Osteoblast (primary cell): ENCODE results near the gene CTBP2. TPM values are rescaled to one million over a fixed set of nuclear protein-coding genes. Genes with fewer than 3 reads are reported as not detected.

Experiments used
- DNase-seq: peaks from one replicate; pipeline ENCODE4 v3.0.0; 2011; ENCODE audit warnings: low spot score, mixed read lengths; ENCODE audit not compliant: insufficient read length; ENCODE audit errors: missing footprints
- H2AFZ ChIP-seq: 2 replicates; pipeline ENCODE4 v1.6.0; 2011; ENCODE audit warnings: mild to moderate bottlenecking, low read length
- H3K27ac ChIP-seq: 2 replicates; pipeline ENCODE4 v1.5.1; 2011; ENCODE audit warnings: mild to moderate bottlenecking, low read depth, low read length, moderate library complexity
- H3K27me3 ChIP-seq: 2 replicates; pipeline ENCODE4 v1.6.0; 2012; ENCODE audit warnings: mild to moderate bottlenecking, control low read depth, inconsistent platforms, low read length, moderate library complexity; ENCODE audit not compliant: insufficient read depth
- H3K36me3 ChIP-seq: 2 replicates; pipeline ENCODE4 v1.5.1; 2011; ENCODE audit warnings: mild to moderate bottlenecking, low read length, control low read depth, moderate library complexity; ENCODE audit not compliant: insufficient read depth
- H3K4me1 ChIP-seq: 2 replicates; pipeline ENCODE4 v1.5.1; 2011; ENCODE audit warnings: mild to moderate bottlenecking, low read length, control low read depth, moderate library complexity; ENCODE audit not compliant: insufficient read depth
- H3K4me2 ChIP-seq: 2 replicates; pipeline ENCODE4 v1.6.0; 2011; ENCODE audit warnings: mild to moderate bottlenecking, low read length; ENCODE audit not compliant: insufficient read depth
- H3K4me3 ChIP-seq: fragments of 200-600 bp; sonication (generic); 3 replicates; pipeline ENCODE4 v1.5.1; 2012; ENCODE audit warnings: mild to moderate bottlenecking, low read length, inconsistent platforms; ENCODE audit not compliant: insufficient read depth
- H3K79me2 ChIP-seq: 2 replicates; pipeline ENCODE4 v1.6.0; 2012; ENCODE audit warnings: mild to moderate bottlenecking, low read length, control low read depth, inconsistent platforms; ENCODE audit not compliant: insufficient read depth
- H3K9me3 ChIP-seq: 2 replicates; pipeline ENCODE4 v1.5.1; 2011; ENCODE audit warnings: low read depth, low read length, control low read depth
- H4K20me1 ChIP-seq: 2 replicates; pipeline ENCODE4 v1.6.0; 2012; ENCODE audit warnings: mild to moderate bottlenecking, low read length, control low read depth; ENCODE audit not compliant: insufficient read depth
- CTCF ChIP-seq: IDR thresholded peaks from 2 replicates; pipeline ENCODE4 v1.5.1; 2011; ENCODE audit warnings: mild to moderate bottlenecking, low read depth, low read length, moderate library complexity; ENCODE audit errors: extremely low read depth
- total RNA-seq: library from RNA; depleted of rRNA; stranded (reverse); fragments of >200 nt; gene quantifications from 2 replicates; pipeline ENCODE4 v1.2.3, GENCODE V29; 2012

The CTBP2 gene
- total RNA-seq, 1 donor, result 65.9 TPM

GRCh38 chr10:125003901-125004467 is 156.4 kb downstream of the CTBP2 start:
- Histone ChIP-seq H3K27ac (no peak overlapping the region), H3K27me3 (no peaks in the 10 kb centered on the region), H3K4me3 (no peak overlapping the region), H3K36me3 (peaks cover 19% of the 10 kb centered on the region), H3K4me1 (peaks cover 16% of the 10 kb centered on the region), H4K20me1 (peaks cover 42% of the 10 kb centered on the region), H3K79me2 (peaks cover 59% of the 10 kb centered on the region), H3K4me2 (no peak overlapping the region), H2AFZ (no peak overlapping the region), H3K9me3 (no peaks in the 10 kb centered on the region)
- no peak for DNase-seq
- no peak for TF ChIP-seq CTCF

DNA sequence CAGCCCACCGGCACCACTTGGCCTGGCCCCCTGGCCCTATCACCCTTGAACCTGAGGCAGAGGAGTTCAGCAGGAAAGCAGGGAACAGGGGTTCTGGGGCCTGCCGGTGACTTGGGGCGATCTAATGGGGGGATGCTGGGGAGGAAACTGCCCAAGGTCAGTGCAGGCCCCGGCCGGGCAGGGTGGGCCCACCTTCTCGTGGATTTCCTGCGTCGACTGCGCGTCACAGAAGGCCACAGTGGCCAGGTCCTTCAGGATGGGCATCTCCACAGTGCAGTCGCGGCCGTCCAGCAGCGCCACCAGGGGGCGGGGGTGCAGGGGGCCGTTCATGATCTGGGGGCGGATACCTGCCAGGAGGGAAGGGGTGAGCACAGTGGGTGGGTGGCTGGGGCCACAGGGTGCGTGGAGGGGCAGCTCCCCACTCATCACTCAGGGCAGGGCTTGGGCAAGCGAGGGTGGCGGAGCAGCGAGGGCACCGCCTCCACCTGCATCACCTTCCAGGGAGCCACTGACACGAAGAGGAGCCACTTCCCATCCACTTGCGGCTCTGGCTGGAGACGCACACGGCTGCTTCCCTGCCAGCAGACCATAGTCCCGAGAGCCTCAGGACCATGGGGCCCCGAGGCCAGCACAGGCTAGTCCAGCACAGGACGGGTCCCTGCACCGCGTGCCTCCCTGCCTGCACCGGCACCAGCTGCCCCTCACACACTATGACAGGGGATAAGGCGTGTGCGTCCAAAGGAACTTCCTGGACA is 157.0 kb downstream of the CTBP2 start:
- H3K9me3 ChIP-seq, result no peaks in the 10 kb centered on the region
- no peak overlapping the region for H3K4me2 ChIP-seq
- peaks cover 22% of the 10 kb centered on the region for H3K4me1 ChIP-seq
- H3K36me3 ChIP-seq, result peaks cover 24% of the 10 kb centered on the region
- peaks cover 49% of the 10 kb centered on the region for H4K20me1 ChIP-seq
- H2AFZ ChIP-seq, result no peak overlapping the region
- no peak overlapping the region for H3K27ac ChIP-seq
- peak; percentile 62 for DNase-seq
- peak; percentile 5 for TF ChIP-seq CTCF
- H3K4me3 ChIP-seq, result no peak overlapping the region
- no peaks in the 10 kb centered on the region for H3K27me3 ChIP-seq
- peaks cover 64% of the 10 kb centered on the region for H3K79me2 ChIP-seq

DNA sequence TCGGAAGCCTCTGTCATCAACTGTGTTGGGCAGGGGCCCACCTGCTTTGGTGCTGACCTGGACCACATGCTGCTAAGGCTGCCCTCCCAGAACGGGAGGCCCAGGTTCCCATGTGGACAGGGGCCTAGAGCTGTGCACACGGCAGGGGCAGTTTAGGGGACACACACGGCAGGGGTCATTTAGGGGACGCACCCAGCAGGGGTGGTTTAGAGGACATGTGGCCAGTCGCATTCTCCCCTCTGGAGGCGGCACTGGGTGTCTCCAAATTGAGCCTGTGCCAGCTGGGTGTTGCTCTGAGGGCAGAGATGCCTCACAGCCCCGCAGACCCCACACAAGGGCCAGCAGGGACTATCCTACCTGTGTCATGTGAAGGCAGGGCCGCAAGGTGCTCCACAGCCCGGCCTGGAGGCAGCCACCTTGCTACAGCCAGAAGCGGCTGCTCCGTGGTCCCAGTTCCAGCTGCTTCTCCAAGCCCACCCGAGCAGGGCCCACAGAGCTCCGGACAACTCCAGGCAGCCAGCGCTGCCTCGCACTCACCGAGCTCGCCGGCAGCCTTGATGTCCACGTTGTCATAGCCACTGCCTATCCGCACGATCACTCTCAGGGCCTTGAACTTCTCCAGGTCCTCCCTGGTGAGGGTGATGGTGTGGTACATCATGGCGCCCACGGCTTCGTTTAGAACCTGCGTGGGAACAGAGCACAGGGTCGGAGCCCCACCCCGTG is 157.8 kb downstream of the CTBP2 start:
- no peak for TF ChIP-seq CTCF
- Histone ChIP-seq H3K36me3 (peaks cover 29% of the 10 kb centered on the region), H2AFZ (no peak overlapping the region), H3K4me2 (no peak overlapping the region), H3K4me1 (peaks cover 22% of the 10 kb centered on the region), H3K27me3 (no peaks in the 10 kb centered on the region), H3K4me3 (no peak overlapping the region), H3K9me3 (no peaks in the 10 kb centered on the region), H3K79me2 (peaks cover 65% of the 10 kb centered on the region), H4K20me1 (peaks cover 49% of the 10 kb centered on the region), H3K27ac (no peak overlapping the region)
- peak; percentile 72 for DNase-seq

DNA sequence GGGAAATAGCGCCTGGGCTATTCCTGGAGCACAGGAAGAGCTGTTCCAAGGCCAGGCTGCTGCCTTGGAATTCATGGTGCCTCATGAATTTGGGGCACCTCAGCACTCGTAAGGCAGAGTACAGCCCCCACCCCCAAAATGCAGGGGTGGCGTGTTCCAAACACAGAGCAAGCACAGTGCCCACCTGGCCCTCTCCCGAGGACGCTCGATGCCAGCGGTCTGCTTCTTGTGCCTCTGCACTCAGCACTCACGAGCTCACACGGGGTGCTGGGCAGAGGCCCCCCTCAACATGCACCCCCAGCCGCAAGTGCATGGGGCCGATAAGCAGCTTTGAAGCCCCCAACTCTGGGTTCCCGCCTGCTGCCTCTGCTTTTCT is 158.3 kb downstream of the CTBP2 start:
- peaks cover 33% of the 10 kb centered on the region for H3K36me3 ChIP-seq

More for the DNA sequence above, 158.3 kb downstream of the CTBP2 start:
- Histone ChIP-seq H3K4me2 (no peak overlapping the region), H3K27ac (no peak overlapping the region), H3K4me1 (peaks cover 22% of the 10 kb centered on the region), H3K9me3 (no peaks in the 10 kb centered on the region), H4K20me1 (peaks cover 46% of the 10 kb centered on the region), H2AFZ (no peak overlapping the region), H3K79me2 (peaks cover 60% of the 10 kb centered on the region), H3K4me3 (no peak overlapping the region), H3K27me3 (no peaks in the 10 kb centered on the region)
- no peak for TF ChIP-seq CTCF
- DNase-seq, result peak; percentile 79
